GM18502 (cell line): ENCODE measurements around the gene DDRGK1.
"Not testable (repeated sequence)": the region's sequence is repeated elsewhere in the genome, so short reads cannot be mapped to it uniquely, and the experiment has no call there.

Experiments
- ATAC-seq: cut with Tn5 transposase; IDR thresholded peaks from one replicate; pipeline ENCODE4 v1.9.1; 2021; ENCODE audit warnings: mild to moderate bottlenecking; ENCODE audit not compliant: unreplicated experiment, poor library complexity

Gene DDRGK1

DNA sequence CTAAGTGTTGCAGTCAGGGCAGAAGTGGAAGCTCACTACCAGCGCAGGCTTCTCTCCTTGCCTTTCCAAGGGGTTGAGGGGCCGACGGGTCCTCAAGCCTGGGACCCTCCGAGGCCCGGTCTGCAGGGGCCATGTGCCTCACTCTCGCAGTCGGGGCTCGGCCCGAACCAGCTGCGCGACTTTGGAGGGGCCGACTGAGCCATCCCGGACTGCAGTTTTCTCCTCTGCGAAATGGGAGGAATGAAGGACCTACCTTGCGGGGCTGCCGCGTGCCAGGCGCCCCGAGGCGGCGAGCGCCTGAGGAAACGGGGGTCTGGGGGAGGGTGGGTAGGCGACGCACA lies 36.8 kb downstream of the DDRGK1 start:
- no peak for ATAC-seq

DNA sequence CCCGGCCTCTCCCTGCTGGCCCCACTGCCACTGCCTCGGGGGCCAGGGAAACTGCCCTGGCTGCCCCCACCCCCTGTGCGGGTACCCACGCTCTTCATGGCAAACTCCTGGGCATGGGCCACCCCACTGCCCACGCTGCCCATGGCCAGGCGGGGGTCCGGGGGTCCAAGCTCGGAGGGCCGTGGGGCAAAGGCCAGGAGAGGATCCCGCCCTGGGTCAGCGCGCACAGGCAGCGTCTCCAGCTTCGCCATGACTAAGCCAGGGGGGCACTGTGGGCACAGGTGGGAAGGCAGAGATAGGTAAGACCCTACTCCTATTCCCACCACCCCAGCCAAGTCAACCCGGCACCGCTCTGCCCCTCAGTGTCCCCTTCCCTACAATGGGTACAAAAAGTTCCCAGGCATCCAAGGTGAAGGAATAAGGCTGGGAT lies 37.6 kb downstream of the DDRGK1 start:
- ATAC-seq = no peak

DNA sequence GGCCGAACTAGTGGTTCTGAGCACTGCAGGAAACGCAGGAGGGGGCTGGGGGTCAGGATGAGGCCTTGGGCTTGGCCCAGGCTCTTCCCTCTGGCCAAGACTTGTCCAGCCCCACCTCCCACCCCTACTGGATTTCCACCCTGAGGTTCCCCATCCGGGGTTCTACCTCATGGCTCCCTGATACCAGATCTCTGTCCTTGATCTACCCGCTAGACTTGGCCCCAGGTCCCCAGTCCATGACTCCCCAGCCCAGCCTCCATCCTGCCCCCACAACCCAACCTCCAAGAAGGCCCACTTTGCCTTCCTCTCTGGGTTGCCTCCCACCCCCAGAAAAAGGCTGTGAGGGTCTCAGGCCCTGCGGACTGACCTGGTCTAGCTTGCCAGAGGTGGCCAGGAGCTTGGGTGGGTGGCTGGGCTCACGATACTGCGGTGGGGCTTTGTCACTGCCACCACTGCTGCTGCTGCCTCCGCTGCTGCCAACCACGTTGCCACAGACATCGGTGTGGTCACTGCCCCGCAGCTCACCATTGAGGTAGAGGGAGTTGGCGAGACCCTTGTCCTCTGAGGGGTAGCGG lies 38.1 kb downstream of the DDRGK1 start:
- ATAC-seq = no peak

DNA sequence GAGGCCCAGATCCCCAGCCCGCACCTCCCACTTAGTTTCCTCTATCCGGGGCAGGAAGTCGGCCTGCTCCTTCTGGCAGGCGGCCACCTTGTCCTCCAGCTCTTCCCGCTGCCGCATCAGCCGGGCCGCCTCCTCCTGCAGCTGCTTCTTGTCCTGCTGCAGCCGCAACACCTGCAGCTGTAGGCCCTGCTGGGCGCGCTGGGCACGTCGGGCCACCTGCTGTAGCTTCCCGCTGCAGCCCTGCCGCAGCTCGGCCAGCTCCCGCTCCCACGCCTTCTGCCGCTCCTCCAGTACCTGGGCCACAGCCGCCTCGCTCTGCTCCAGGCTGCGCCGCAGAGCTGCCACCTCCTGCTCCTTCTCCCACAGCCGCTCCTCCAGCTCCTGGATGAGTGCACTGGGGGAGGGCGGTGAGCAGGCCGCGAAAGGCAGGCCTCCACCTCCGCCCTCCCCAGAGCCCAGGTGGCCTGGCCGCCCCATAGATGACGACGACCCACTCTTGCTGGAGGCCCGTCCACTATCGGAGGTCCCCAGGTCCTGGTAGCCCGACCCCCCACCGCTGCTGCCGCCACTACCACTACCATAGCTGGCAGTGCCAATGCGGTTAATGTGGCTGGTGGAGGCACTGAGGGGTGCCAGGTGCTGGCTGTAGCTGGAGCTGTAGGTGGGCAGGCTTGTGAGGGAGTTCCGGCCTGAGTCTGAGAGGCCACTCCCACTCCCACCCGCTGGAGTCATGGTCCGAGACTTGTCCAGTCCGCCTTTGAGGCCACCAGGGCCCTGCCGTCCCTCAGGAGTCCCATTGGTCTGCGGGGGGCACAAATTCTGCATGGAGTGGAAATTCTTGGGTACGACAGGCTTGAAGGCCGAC lies 38.8 kb downstream of the DDRGK1 start:
- no peak for ATAC-seq

DNA sequence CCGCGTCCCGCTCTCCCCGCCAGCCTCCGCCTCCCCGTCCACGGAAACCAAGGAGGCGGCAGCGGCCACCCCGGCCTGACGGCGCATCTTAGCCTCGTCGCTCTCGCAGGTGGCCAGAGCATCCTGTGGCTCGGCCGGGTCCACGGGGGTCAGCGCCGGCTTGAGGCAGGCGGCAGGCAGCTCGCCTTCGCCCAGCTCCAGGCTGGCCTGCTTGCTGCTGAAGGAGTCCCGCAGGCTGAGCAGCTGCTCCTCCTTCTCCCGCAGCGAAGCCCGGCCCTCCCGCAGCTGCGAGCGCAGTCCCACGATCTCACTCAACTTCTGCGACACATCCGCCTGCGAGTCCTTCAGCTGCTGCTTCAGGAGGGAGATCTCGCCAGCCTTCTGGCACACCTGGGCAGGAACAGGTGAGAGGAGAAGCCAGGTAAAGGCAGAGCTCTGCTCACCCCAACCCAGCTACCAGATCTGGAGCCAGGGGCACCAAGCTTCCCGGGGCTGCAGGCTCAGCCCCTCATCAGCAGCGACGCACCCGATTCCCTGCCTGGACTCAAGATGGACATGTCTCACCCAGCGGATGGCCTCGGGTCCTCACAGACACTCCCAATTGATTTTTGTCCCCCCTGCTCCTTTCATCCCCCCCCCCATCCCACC lies 39.6 kb downstream of the DDRGK1 start:
- ATAC-seq = no peak

DNA sequence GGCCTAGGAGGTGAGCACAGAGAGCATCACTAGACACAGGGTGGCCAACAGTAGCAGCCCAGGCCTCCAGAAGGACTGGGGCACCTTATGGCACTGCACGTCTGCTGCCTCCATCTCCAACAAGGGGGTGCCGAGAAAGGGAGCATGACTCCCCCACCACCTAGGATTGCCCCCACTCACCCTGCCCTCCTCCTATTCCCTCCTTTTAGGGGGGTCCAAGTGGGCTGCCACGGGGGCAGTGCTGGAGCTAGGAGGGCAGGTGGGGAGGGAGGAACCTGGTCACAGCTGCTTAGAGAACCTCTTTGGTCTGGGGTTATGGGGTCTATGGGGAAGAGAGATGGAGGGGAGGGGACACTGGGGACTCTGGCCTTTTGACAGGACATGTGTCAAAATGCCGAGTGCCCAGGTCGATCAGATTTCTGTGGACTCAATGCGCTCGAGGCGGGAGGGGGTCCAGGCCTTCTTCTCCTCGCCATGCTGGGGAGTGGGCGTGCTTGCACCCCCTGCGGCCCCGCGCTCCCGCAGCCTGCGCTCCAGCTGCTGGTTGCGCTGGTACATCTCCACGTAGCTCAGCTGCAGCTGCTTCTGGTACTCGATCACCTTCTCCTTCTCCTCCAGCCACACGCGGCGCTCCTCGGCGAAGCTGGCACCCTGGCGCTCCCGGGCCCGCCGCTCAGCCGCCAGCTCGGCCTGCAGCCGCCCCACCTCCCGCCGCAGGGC lies 40.3 kb downstream of the DDRGK1 start:
- ATAC-seq = no peak

DNA sequence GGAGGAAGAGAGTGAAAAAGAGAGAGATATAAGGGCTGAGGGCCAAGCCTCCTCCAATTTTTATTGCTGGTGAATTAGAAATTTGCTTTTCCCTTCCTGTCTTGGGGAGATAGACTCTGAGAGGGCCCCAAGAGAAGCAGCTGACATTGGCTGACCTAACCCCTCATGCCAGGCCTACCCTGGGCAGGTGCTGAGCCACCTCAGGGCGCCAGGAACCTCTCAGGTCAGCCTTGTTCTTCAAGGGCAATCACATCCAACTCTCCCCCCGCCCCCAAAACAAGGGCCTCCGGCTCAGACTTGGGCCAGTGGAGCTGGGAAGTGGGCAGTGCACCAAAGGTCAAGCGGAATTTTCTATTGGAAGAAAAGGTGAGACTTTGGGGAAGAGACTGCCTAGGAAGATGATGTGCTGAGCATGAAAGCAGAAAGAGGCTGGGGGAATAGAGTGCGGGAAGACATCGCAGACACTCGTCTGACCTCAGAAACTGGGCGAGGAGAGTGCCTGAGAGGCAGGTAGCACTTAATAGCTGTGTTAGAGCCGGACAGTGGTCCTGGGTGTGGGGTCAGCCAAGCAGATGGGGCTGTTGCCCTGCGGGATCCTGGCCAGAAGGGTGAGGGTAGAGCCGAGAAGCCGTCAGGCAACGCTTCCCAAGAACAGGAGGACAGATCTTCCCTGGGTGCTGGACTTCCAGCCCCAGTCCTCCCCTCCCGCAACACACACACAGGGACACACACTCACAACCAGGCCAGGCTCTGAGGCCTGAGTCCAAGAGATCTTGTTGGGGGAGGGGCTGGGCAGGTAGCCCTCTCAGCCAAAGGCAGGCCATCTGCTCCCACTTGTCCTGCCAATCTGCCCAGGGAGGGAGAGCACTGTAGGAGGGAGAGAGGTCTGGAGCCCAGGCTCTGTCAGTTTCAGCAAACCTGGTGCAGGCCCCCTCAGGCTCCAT lies 41.1 kb downstream of the DDRGK1 start:
- ATAC-seq = no peak

DNA sequence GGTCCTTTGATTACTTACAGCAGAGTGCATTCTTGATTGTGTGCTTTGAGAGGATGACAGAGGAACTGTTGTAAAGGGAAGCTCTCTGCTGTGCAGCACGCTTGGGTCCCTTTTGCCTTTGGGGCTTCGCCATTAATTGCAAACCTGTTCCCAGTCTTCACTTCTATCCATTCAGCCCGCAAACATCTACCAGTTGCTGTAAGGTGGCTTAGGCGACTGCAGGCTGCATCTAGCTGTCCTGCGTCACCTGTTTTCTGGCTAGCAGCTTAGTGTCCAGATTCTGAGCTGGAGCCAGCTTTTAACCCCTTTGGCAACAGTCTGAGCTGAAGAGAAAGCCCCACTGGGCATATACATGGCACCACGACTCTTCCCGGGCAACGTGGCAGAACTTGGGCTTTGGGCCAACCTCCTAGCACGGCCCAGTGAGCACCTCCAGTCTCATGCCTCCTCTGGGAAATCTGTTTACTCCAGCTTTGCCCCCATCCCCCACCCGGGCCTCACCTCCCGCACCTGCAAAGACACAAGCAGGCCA lies 42.3 kb downstream of the DDRGK1 start:
- ATAC-seq = no peak

DNA sequence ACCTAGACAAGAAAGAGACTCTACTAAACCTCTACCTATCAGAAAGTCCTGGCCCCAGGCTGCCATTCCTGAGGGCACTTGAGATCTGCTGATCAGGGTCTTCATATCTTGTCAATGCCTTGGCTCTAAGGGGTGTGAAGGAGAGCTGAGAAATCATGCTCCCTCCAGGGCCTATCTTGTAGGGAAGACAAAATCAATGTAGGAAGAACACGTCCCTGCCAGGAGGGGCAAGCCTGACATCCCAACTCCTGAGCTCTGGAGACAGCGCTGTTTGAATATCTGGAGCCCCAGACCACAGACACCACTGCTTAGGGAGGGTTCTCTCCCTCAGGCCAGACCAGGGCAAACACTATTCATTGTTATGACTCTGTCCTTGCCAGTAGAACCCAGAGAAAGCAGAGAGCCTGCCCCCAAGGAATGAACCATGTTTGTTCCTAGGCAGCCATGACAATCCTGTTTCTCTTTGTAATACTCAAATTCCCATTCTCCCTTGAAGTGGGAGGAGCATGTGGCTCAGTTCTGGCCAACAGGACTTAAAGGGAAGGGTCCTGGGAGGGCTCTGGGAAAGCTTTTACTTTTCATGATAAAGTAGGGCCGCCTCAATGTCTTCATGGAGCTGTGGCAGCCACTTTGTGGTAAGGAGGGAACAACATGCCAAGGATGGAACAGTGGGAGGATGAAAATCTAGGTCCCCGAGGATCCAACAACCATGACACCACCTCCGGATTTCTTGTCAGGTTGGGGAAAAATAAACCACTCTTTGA lies 43.0 kb downstream of the DDRGK1 start:
- no peak for ATAC-seq

DNA sequence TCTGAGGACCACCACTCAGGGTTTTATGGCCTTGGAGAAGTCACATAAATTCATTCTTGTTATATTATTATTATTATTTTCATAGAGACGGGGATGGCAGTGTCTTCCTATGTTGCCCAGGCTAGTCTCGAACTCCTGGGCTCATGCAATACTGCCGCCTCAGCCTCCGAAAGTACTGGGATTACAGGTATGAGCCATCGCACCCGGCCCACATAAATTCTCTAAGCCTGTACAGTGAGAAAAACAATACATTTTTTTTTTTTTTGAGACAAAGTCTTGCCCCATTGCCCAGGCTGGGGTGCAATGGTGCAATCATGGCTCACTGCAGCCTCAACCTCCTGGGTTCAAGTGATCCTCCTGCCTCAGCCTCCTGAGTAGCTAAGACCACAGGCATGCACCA lies 44.1 kb downstream of the DDRGK1 start:
- no peak for ATAC-seq

DNA sequence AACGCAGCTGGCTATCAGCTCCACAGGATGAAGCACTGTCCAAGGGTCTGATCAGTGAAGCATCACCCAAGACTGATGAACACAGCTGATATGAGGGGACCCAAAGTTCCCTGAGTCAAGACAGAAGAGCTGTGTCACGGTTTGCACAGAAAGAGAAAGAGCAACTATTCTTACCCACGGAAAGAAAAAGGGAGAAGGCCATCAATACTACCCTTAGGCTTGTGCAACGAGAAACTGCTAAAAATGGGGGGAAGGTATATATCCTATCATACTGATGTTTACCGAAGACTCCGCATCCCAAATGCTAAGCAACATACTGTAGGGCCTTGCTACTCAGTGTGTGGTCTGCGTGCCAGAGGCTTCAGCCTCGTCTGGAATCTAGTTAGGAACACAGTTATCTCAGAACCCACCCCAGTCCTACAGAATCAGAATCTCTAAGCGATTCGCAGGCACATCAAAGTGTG lies 45.5 kb downstream of the DDRGK1 start:
- ATAC-seq = no peak

DNA sequence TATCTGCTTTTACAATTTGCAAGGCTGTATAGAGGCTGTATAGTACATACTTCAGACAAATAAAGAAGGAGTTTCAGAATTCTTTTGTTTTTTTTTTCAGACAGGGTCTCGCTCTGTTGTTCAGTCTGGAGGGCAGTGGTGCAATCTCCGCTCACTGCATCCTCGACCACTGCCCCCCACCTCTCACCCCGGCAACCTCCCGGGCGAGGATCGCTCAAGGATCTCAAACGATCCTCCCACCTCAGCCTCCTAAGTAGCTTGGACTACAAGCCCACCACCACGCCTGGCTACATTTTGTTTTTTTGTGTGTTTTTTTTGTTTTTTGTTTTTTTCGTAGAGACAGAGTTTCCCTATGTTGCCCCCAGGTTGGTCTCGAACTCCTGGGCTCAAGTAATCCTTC lies 46.7 kb downstream of the DDRGK1 start:
- no peak for ATAC-seq

DNA sequence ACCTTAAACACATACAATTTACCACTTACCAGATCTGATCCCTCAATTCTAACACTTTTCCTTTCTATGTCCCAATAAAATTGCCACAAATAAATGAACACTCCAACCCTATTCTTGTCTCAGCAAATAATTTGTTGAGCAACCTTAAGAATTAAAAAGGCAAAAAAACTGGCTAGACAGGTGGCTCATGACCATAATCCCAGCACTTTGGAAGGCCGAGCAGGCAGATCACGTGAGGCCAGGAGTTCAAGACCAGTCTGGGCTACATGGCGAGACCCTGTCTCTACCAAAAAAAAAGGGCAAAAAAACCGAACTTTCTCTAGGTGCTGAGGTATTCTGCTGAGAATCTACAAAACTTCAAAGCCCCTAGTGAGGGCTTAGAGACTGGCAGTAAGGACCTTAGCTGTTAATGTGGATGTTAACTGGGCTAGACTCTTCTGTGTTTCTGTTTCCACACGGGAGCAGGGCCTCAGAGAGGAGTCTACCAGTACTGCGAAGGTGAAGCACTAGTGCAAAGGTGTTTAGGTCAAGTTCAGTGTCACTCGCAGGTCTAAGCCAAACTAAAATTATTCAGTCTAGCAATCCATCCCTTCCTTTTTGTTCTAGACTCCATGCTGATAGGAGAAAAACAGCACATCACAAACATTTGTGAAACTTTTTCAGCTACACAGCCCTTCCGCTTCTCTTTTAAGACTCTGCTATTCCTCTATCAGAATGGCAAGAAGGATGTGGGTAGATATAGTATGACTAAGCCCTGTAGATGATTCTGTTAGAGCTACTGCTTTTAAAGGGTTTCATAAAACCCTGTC lies 47.5 kb downstream of the DDRGK1 start:
- ATAC-seq = no peak

DNA sequence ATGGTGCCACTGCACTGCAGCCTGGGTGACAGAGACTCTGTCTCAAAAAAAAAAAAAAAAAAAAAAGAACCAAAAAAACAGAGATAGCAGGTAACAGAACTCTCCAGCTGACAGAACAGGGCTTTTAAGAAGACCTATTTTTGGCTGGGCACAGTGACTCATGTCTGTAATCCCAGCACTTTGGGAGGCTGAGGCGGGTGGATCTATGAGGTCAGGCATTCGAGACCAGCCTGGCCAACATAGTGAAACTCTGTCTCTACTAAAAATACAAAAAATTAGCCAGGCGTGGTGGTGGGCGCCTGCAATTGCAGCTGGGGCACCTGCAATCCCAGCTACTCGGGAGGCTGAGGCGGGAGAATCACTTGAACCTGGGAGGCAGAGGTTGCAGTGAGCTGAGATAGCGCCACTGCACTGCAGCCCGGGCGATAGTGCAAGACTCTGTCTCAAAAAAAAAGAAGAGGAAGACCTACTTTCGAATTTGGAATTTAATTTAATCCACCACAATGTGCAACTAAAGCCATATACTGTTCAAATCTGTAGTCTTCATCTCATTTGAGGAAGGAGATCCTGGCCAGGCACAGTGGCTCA lies 52.3 kb downstream of the DDRGK1 start:
- ATAC-seq = not testable (repeated sequence)

DNA sequence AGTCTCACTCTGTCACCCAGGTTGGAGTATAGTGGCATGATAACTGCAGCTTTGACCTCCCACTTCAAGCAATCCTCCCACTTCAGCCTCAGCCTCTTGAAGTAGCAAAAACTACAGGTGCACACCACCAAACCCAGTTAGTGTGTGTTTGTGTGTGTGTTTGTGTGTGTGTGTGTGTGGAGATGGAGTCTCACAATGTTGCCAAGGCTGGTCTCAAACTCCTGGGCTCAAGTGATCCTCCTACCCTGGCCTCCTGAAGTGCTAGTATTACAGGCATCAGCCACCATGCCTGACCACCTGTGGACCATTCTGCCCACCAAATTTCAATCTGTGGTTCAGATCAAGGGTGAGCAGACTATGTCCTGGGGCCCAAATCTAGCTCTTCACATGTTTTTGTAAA lies 53.6 kb downstream of the DDRGK1 start:
- no peak for ATAC-seq

DNA sequence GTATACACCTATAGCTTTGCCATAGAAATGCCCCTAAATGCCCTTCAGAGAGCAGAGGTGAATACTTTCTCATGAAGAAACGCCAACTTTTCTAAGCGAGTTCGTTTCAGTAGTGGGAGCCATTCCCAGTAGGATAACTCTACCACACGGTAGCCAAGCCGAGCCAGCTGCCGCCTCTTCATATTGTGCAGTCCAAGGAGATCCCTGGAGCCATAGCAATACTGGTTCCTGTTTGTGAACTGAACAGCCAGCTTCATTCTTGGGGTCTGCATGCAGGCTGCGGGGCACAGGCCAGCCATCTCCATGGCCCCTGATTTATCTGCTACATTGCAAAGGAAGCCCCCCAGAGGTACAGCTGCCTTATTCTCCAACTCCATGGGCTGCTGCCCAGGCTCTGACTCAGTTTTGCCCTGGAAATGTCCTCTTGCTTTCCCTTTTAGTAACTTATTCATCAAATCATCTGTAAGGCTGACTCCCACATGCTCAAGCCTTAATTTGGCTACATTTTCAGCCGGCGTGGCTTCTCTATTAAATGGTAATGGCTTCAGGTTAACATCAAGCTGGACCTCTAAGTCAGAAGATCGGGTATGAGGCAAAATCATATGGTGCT lies 57.6 kb downstream of the DDRGK1 start:
- no peak for ATAC-seq

DNA sequence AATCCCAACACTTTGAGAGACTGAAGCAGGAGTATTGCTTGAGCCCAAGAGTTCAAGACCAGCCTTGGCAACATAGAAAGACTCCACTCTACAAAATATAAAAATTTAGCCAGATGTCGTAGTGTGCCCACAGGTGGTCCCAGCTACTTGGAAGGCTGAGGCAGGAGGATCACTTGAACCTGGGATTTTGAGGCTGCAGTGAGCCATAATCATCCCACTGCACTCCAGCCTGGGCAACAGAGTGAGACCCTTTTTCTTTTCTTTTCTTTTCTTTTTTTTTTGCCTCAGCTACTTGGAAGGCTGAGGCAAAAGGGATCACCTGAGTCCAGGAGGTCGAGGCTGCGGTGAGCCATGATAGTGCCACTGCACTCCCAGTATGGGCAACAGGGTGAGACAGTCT lies 62.7 kb downstream of the DDRGK1 start:
- no peak for ATAC-seq
